Limb (tissue), 2 donors: ENCODE results near the gene OR52E8.
A peak's percentile ranks its signal among the peaks of the same experiment; 100 is the strongest.

Experiments used
- DNase-seq, 2 donors: peaks; one replicate each; pipeline ENCODE4 v3.0.0-alpha.2; 2016; ENCODE audit errors: extremely low spot score in 2 of 2

OR52E8 gene

GRCh38 chr11:5857590-5857989 lies at the start of gene OR52E8:
Gene OR52E8, minus strand, starts transcription at chr11:5857690. Its CDS starts 0 bp downstream, at chr11:5857690.
- no peak for DNase-seq

GRCh38 chr11:5899534-5899933 lies 42.0 kb upstream of the OR52E8 start:
- no peak for DNase-seq

- DNase-seq = no peak
These were observed 35.4 kb upstream of the OR52E8 start, which contains the start of gene OR52E5 for GRCh38 chr11:5892908-5893307. Gene OR52E5, plus strand, starts transcription at chr11:5893208. Its CDS starts 7,569 bp downstream, at chr11:5900777.

- DNase-seq = peak in 1 of 2 donors; percentile 3
These were observed 33.8 kb upstream of the OR52E8 start for GRCh38 chr11:5891216-5891800.

- no peak for DNase-seq
These were observed 30.2 kb upstream of the OR52E8 start for GRCh38 chr11:5887661-5888060.

GRCh38 chr11:5887172-5887571 lies 29.7 kb upstream of the OR52E8 start:
- DNase-seq = no peak

GRCh38 chr11:5881756-5882155 lies 24.3 kb upstream of the OR52E8 start:
- DNase-seq = no peak

GRCh38 chr11:5880329-5880728 lies 22.8 kb upstream of the OR52E8 start, which contains the start of gene OR52E4:
Gene OR52E4, plus strand, starts transcription at chr11:5880629. Its CDS starts 3,664 bp downstream, at chr11:5884293.
- no peak for DNase-seq

- DNase-seq = no peak
These were observed 21.1 kb upstream of the OR52E8 start for GRCh38 chr11:5878564-5878963.

GRCh38 chr11:5865826-5866225 lies 8.3 kb upstream of the OR52E8 start:
- DNase-seq = no peak

GRCh38 chr11:5851002-5851401 lies 6.5 kb downstream of the OR52E8 start:
- no peak for DNase-seq

- no peak for DNase-seq
These were observed 9.8 kb downstream of the OR52E8 start for GRCh38 chr11:5847711-5848110.

- no peak for DNase-seq
These were observed 10.8 kb downstream of the OR52E8 start for GRCh38 chr11:5846701-5847100.

- no peak for DNase-seq
These were observed 15.7 kb downstream of the OR52E8 start, which contains the start of gene OR52E6 for GRCh38 chr11:5841797-5842196. Gene OR52E6, minus strand, starts transcription at chr11:5841897. Its CDS starts 0 bp downstream, at chr11:5841897.

- DNase-seq = no peak
These were observed 19.8 kb downstream of the OR52E8 start for GRCh38 chr11:5837695-5838094.

- DNase-seq = no peak
These were observed 24.0 kb downstream of the OR52E8 start for GRCh38 chr11:5833446-5833845.

GRCh38 chr11:5831196-5831829 lies 26.2 kb downstream of the OR52E8 start:
- no peak for DNase-seq

GRCh38 chr11:5818245-5818886 lies 39.1 kb downstream of the OR52E8 start:
- no peak for DNase-seq

GRCh38 chr11:5815534-5815933 lies 42.0 kb downstream of the OR52E8 start:
- no peak for DNase-seq

- DNase-seq = no peak
These were observed 47.3 kb downstream of the OR52E8 start for GRCh38 chr11:5809905-5810795.

- DNase-seq = no peak
These were observed 48.4 kb downstream of the OR52E8 start for GRCh38 chr11:5809122-5809519.
